Measurements from ENCODE around the gene SPEN.
"Not testable (repeated sequence)": the region's sequence is repeated elsewhere in the genome, so short reads cannot be mapped to it uniquely, and the experiment has no call there.

The SPEN gene

GRCh38 chr1:15896841-15897610, 49.5 kb downstream of the SPEN start:
- H3K4me1 ChIP-seq (ENCODE audit: control insufficient read depth, insufficient read depth, low read length); H3K27me3 ChIP-seq (ENCODE audit: control insufficient read depth, insufficient read depth, low read length); H3K4me3 ChIP-seq (ENCODE audit: low read length); H3K36me3 ChIP-seq (ENCODE audit: control insufficient read depth, insufficient read depth, low read length); H3K9me3 ChIP-seq (ENCODE audit: control insufficient read depth, low read length); H3K9ac ChIP-seq (ENCODE audit: low read length): not testable (repeated sequence)

- Histone ChIP-seq H3K27me3 (ENCODE audit: control insufficient read depth, insufficient read depth, low read length) (no peaks in the 10 kb centered on the region), H3K36me3 (ENCODE audit: control insufficient read depth, insufficient read depth, low read length) (no peaks in the 10 kb centered on the region), H3K9me3 (ENCODE audit: control insufficient read depth, low read length) (no peaks in the 10 kb centered on the region), H3K4me3 (ENCODE audit: low read length) (no peak overlapping the region), H3K9ac (ENCODE audit: low read length) (no peak overlapping the region), H3K4me1 (ENCODE audit: control insufficient read depth, insufficient read depth, low read length) (no peaks in the 10 kb centered on the region)
Observed at GRCh38 chr1:15899266-15899665, 51.8 kb downstream of the SPEN start.

DNA sequence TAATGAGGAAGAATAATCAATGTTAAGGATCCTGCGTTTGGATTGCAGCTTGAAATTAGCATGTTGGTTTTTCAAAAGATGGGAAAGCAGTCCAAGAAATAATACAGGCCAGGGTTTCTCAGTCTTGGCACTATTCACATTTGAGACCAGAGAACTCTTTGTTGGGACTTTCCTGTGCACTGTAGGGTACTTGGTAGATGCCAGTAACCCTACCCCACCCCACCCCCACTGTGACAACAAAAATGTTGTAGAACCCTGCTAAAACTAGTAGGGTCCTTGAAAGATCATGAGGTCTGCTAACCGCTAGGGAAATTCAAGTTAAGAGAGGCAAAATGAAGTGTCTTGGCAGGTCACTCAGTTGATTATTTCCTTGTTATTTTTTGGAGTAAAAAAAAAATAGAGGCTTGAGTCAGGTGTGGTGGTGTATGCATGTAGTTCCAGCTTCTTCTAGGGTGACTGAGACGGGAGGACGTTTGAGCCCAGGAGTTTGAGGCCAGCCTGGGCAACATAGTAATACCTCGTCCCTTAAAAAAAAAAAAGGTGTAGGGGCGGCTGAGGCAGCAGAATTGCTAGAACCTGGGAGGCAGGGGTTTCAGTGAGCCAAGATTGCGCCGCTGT, 53.3 kb downstream of the SPEN start:
- H3K4me3 ChIP-seq (ENCODE audit: low read length), result no peak overlapping the region
- H3K27me3 ChIP-seq (ENCODE audit: control insufficient read depth, insufficient read depth, low read length), result no peaks in the 10 kb centered on the region
- no peaks in the 10 kb centered on the region for H3K4me1 ChIP-seq (ENCODE audit: control insufficient read depth, insufficient read depth, low read length)
- H3K9ac ChIP-seq (ENCODE audit: low read length), result no peak overlapping the region
- no peaks in the 10 kb centered on the region for H3K36me3 ChIP-seq (ENCODE audit: control insufficient read depth, insufficient read depth, low read length)
- H3K9me3 ChIP-seq (ENCODE audit: control insufficient read depth, low read length), result no peaks in the 10 kb centered on the region

- H3K9ac ChIP-seq (ENCODE audit: low read length), result no peak overlapping the region
- peaks cover 6% of the 10 kb centered on the region for H3K4me1 ChIP-seq (ENCODE audit: control insufficient read depth, insufficient read depth, low read length)
- H3K9me3 ChIP-seq (ENCODE audit: control insufficient read depth, low read length), result no peaks in the 10 kb centered on the region
- H3K27me3 ChIP-seq (ENCODE audit: control insufficient read depth, insufficient read depth, low read length), result no peaks in the 10 kb centered on the region
- H3K36me3 ChIP-seq (ENCODE audit: control insufficient read depth, insufficient read depth, low read length), result no peaks in the 10 kb centered on the region
- no peak overlapping the region for H3K4me3 ChIP-seq (ENCODE audit: low read length)
Observed at GRCh38 chr1:15902882-15903281, 55.4 kb downstream of the SPEN start.

DNA sequence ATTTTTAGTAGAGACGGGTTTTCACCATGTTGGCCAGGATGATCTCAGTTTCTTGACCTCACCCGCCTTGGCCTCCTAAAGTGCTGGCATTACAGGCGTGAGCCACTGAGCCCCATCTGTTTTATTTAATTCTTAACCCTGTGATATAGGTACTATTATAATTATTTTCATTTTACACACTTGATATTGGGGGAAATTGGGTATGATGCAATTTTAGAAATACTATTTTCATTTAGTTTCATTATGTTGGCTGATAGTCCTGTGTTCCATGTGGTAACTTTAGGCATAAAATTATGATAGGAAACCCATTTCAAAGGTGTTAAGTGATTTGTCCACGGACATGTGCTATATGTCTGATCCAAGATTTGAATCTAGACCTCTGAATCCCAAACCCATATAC, 61.1 kb downstream of the SPEN start:
- H3K36me3 ChIP-seq (ENCODE audit: control insufficient read depth, insufficient read depth, low read length), result no peaks in the 10 kb centered on the region
- H3K9ac ChIP-seq (ENCODE audit: low read length), result no peak overlapping the region
- H3K4me3 ChIP-seq (ENCODE audit: low read length), result no peak overlapping the region
- no peaks in the 10 kb centered on the region for H3K9me3 ChIP-seq (ENCODE audit: control insufficient read depth, low read length)
- H3K27me3 ChIP-seq (ENCODE audit: control insufficient read depth, insufficient read depth, low read length), result no peaks in the 10 kb centered on the region
- peaks cover 6% of the 10 kb centered on the region for H3K4me1 ChIP-seq (ENCODE audit: control insufficient read depth, insufficient read depth, low read length)

- H3K36me3 ChIP-seq (ENCODE audit: control insufficient read depth, insufficient read depth, low read length), result no peaks in the 10 kb centered on the region
- H3K4me1 ChIP-seq (ENCODE audit: control insufficient read depth, insufficient read depth, low read length), result peaks cover 4% of the 10 kb centered on the region
- H3K9ac ChIP-seq (ENCODE audit: low read length), result no peak overlapping the region
- H3K27me3 ChIP-seq (ENCODE audit: control insufficient read depth, insufficient read depth, low read length), result no peaks in the 10 kb centered on the region
- no peak overlapping the region for H3K4me3 ChIP-seq (ENCODE audit: low read length)
- H3K9me3 ChIP-seq (ENCODE audit: control insufficient read depth, low read length), result no peaks in the 10 kb centered on the region
Observed at GRCh38 chr1:15911141-15911540, 63.6 kb downstream of the SPEN start.

DNA sequence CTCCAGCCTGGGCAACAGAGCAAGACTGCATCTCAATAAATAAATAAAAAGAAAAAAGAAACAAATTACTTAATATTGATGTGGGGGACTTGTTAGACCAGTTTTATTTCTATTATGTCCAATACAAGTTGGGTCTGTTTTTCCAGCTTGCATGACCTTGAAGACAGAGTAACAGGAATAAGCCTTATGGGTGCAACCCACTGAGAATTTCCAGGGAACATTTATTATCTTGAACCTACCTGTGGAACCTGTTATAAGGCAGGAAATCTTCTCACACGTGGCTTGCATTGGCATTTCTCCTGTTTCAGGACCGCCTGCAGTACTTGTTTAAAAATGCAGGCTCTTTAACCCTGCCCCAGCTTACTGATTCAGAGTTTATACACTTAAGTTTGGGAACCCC, 64.4 kb downstream of the SPEN start:
- Histone ChIP-seq H3K9me3 (ENCODE audit: control insufficient read depth, low read length) (no peaks in the 10 kb centered on the region), H3K4me3 (ENCODE audit: low read length) (no peak overlapping the region), H3K36me3 (ENCODE audit: control insufficient read depth, insufficient read depth, low read length) (no peaks in the 10 kb centered on the region)

DNA sequence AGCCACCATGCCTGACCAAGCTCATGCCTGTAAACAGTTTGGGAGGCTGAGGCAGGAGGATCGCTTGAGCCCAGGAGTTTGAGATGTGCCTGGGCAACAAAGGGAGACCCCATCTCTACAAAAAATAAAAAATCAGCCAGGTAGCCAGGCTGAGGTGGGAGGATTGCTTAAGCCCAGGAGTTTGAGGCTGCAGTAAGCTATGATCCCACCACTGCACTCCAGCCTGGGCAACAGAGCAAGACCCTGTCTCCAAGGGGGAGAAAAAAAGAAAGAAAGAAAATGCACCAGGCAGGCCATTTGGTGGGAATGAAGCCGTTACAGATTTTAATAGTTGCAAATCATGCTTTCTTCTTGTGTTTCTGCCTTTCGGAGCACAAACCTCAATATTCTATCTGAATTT, 66.1 kb downstream of the SPEN start:
- not testable (repeated sequence) for H3K27me3 ChIP-seq (ENCODE audit: control insufficient read depth, insufficient read depth, low read length); H3K9me3 ChIP-seq (ENCODE audit: control insufficient read depth, low read length); H3K4me1 ChIP-seq (ENCODE audit: control insufficient read depth, insufficient read depth, low read length); H3K9ac ChIP-seq (ENCODE audit: low read length); H3K36me3 ChIP-seq (ENCODE audit: control insufficient read depth, insufficient read depth, low read length); H3K4me3 ChIP-seq (ENCODE audit: low read length)

More for the DNA sequence above, 64.4 kb downstream of the SPEN start:
- Histone ChIP-seq H3K27me3 (ENCODE audit: control insufficient read depth, insufficient read depth, low read length) (no peaks in the 10 kb centered on the region), H3K9ac (ENCODE audit: low read length) (no peak overlapping the region), H3K4me1 (ENCODE audit: control insufficient read depth, insufficient read depth, low read length) (no peaks in the 10 kb centered on the region)

- H3K4me1 ChIP-seq (ENCODE audit: control insufficient read depth, insufficient read depth, low read length), result no peaks in the 10 kb centered on the region
- no peak overlapping the region for H3K9ac ChIP-seq (ENCODE audit: low read length)
- no peak overlapping the region for H3K4me3 ChIP-seq (ENCODE audit: low read length)
- no peaks in the 10 kb centered on the region for H3K36me3 ChIP-seq (ENCODE audit: control insufficient read depth, insufficient read depth, low read length)
- H3K9me3 ChIP-seq (ENCODE audit: control insufficient read depth, low read length), result no peaks in the 10 kb centered on the region
- H3K27me3 ChIP-seq (ENCODE audit: control insufficient read depth, insufficient read depth, low read length), result no peaks in the 10 kb centered on the region
Observed at GRCh38 chr1:15915991-15916390, 68.5 kb downstream of the SPEN start.

DNA sequence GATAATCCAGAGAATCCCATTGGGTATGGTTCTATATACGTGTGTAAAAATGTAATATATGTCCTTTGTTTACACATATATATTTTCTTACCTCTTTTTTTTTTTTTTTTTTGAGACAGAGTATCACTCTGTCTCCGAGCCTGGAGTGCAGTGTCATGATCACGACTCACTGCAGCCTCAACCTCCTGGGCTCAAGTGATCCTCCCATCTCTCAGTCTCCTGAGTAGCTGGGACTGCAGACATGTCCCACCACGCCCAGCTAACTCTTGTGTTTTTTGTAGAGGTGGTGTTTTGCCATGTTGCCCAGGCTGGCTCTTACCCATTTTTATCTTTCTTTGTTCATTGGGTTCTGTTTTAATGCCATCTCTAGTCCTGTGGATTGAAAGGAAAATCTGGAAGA, 68.9 kb downstream of the SPEN start:
- Histone ChIP-seq H3K4me3 (ENCODE audit: low read length) (no peak overlapping the region), H3K9me3 (ENCODE audit: control insufficient read depth, low read length) (no peaks in the 10 kb centered on the region), H3K4me1 (ENCODE audit: control insufficient read depth, insufficient read depth, low read length) (no peaks in the 10 kb centered on the region), H3K27me3 (ENCODE audit: control insufficient read depth, insufficient read depth, low read length) (no peaks in the 10 kb centered on the region), H3K36me3 (ENCODE audit: control insufficient read depth, insufficient read depth, low read length) (no peaks in the 10 kb centered on the region), H3K9ac (ENCODE audit: low read length) (no peak overlapping the region)

- no peak overlapping the region for H3K4me3 ChIP-seq (ENCODE audit: low read length)
- no peaks in the 10 kb centered on the region for H3K9me3 ChIP-seq (ENCODE audit: control insufficient read depth, low read length)
- H3K27me3 ChIP-seq (ENCODE audit: control insufficient read depth, insufficient read depth, low read length), result no peaks in the 10 kb centered on the region
- H3K36me3 ChIP-seq (ENCODE audit: control insufficient read depth, insufficient read depth, low read length), result no peaks in the 10 kb centered on the region
- no peaks in the 10 kb centered on the region for H3K4me1 ChIP-seq (ENCODE audit: control insufficient read depth, insufficient read depth, low read length)
- H3K9ac ChIP-seq (ENCODE audit: low read length), result no peak overlapping the region
Observed at GRCh38 chr1:15916916-15917315, 69.4 kb downstream of the SPEN start.

- H3K36me3 ChIP-seq (ENCODE audit: control insufficient read depth, insufficient read depth, low read length), result no peaks in the 10 kb centered on the region
- no peak overlapping the region for H3K9ac ChIP-seq (ENCODE audit: low read length)
- no peaks in the 10 kb centered on the region for H3K4me1 ChIP-seq (ENCODE audit: control insufficient read depth, insufficient read depth, low read length)
Observed at GRCh38 chr1:15918962-15919715, 71.6 kb downstream of the SPEN start.

More at GRCh38 chr1:15918962-15919715, 71.6 kb downstream of the SPEN start:
- H3K9me3 ChIP-seq (ENCODE audit: control insufficient read depth, low read length), result no peaks in the 10 kb centered on the region
- no peak overlapping the region for H3K4me3 ChIP-seq (ENCODE audit: low read length)
- no peaks in the 10 kb centered on the region for H3K27me3 ChIP-seq (ENCODE audit: control insufficient read depth, insufficient read depth, low read length)

Measured in mucosa of stomach (tissue), 1 donor.